Measurements from ENCODE around the gene CFL1. TPM values are rescaled to one million over a fixed set of nuclear protein-coding genes. Genes with fewer than 3 reads are reported as not detected.

CFL1 gene
- total and polyA plus RNA-seq, 9 donors = 436 to 789 (median 720) TPM

DNA sequence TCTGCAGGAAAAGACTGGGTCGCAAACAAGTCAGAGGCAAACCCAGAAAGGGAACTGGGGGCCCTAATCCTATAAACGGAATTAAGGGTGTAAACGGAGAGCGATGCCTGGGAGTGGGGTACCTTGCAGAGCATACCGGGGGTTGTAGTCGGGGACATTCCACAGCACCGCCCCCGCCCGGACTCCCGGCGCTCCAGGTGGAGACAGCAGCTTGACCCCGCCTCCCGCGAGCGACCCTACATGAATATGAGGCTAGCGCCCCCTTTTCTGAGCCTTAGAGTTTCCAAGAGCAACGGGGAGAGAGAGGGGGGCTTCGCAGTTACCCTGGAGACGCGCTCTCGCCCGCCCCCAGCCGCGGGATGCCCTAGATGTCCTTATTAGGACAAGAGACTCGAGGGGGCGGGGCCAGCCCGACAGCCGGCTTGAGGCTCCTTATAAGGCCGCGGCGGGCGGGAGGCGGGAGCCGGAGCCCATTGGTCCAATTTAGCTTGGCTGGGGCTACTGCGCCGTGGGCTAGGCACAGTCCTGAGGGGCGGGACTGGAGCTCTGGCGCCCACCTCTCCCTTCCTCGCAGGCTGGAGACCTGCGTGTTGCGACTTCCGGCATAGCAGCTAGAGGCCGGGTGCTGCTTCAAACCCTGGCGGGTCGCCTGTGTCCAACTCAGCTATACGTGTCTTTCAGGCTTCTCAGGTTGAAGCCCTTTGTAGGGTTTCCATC lies 1.3 kb upstream of the CFL1 start:
- Histone ChIP-seq H3K4me1 (ENCODE audit: control insufficient read depth, insufficient read depth, low read length) (peaks cover 48% of the 10 kb centered on the region), H3K9me3 (replicated peaks; ENCODE audit: control insufficient read depth, low read depth, low read length) (no peaks in the 10 kb centered on the region), H3K27ac (ENCODE audit: low read length) (peak overlapping the region; percentile 100), H3K27me3 (ENCODE audit: control insufficient read depth, insufficient read depth, low read length) (no peaks in the 10 kb centered on the region), H3K36me3 (ENCODE audit: control insufficient read depth, insufficient read depth, low read length) (peaks cover 54% of the 10 kb centered on the region), H3K4me3 (ENCODE audit: low read length) (peak overlapping the region; percentile 95)
- DNase-seq = peak; percentile 99
- under 1% methylated on average over 46 of the region's 46 CpGs for WGBS (ENCODE audit: insufficient coverage)

DNA sequence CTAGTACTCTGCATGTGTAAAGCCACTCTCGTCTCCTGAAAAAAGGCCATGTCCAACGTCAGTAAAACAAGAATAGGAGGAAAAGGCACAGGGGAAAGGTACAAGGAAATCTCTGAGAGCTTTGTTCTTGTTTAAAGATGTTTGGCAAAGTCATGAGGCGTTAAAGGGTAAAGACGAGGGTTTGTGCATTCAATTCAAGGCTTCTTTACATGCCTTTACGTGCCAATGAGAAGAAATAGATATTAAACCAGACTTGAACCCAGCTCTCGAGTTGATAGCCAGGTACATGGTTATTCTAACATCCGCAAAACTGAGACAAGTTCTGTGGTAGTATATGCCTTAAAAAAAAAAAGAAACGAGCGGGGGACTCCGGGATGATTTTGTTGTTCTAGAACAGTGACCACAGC lies 704 bp upstream of the CFL1 start:
- H3K27ac ChIP-seq (ENCODE audit: low read length) = peak overlapping the region; percentile 100
- WGBS (ENCODE audit: insufficient coverage) = 0% methylated on average over 6 of the region's 10 CpGs
- peak overlapping the region; percentile 95 for H3K4me3 ChIP-seq (ENCODE audit: low read length)
- DNase-seq = no peak
- H3K36me3 ChIP-seq (ENCODE audit: control insufficient read depth, insufficient read depth, low read length) = peaks cover 54% of the 10 kb centered on the region
- H3K4me1 ChIP-seq (ENCODE audit: control insufficient read depth, insufficient read depth, low read length) = peaks cover 48% of the 10 kb centered on the region
- H3K9me3 ChIP-seq (replicated peaks; ENCODE audit: control insufficient read depth, low read depth, low read length) = no peaks in the 10 kb centered on the region
- H3K27me3 ChIP-seq (ENCODE audit: control insufficient read depth, insufficient read depth, low read length) = no peaks in the 10 kb centered on the region

DNA sequence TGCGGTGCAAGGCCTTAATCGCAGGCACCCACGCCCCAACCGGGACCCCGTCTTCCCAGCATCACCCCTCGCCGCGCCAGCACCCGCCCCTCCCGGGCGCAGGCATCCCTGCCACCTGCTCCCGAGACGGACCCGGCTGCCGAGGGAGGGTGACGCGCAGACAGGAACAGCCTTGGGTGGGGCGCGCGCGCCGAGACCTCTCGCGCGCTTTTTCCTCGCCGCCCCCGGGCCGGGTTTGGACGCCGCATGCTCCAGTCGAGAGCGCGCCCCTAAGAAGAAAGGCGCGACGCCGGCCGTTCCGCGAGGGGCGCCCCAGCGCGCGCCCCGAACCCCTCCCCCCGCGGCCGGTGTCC lies 504 bp downstream of the CFL1 start:
- Histone ChIP-seq H3K9me3 (replicated peaks; ENCODE audit: control insufficient read depth, low read depth, low read length) (no peaks in the 10 kb centered on the region), H3K27me3 (ENCODE audit: control insufficient read depth, insufficient read depth, low read length) (no peaks in the 10 kb centered on the region), H3K4me1 (ENCODE audit: control insufficient read depth, insufficient read depth, low read length) (peaks cover 44% of the 10 kb centered on the region), H3K4me3 (ENCODE audit: low read length) (peak overlapping the region; percentile 98), H3K36me3 (ENCODE audit: control insufficient read depth, insufficient read depth, low read length) (peaks cover 54% of the 10 kb centered on the region), H3K27ac (ENCODE audit: low read length) (peak overlapping the region; percentile 93)
- no peak for DNase-seq
- WGBS (ENCODE audit: insufficient coverage) = 0% methylated on average over 46 of the region's 49 CpGs

DNA sequence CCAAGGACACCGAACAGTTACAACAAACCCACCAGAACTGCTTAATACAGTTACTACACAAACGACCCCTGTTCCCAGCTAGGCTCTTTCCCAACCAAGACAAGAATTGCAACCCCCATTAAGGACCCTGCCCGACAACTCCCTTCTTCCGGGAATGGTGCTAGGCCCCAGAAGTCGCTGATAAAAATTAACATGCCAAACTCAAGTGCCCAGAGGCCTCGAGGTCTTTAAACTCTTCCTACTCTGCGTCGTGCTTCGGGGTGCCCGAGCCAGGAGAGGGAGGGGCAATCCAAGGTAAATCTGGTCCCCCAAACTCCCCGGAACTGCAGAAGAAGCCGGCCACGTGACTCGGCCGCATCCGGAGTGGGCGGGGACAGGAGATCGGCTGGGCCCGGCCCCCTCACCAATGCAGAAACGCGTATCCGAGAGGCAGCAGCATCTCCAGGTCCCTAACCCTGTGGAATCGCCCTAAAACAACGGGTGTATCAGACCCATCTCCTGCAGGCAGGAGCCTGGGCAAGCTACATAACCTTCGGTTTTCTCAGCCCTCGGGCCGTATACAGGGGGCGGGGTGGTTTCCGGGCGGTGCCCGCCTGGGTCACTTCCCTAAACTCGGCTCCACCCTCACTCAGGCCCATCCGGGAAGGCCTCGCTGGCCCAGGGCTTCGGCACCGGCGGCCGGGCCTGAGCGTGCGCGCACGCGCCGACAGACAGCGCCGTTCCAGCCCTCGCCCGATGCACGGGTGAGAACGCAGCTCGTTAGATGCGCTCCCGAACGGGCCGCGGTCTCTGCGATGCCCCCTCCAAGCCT lies 1.1 kb downstream of the CFL1 start:
- 2% methylated on average over 53 of the region's 57 CpGs for WGBS (ENCODE audit: insufficient coverage)
- H3K27ac ChIP-seq (ENCODE audit: low read length) = peak overlapping the region; percentile 93
- DNase-seq = peak; percentile 88
- peaks cover 54% of the 10 kb centered on the region for H3K36me3 ChIP-seq (ENCODE audit: control insufficient read depth, insufficient read depth, low read length)
- H3K9me3 ChIP-seq (replicated peaks; ENCODE audit: control insufficient read depth, low read depth, low read length) = no peaks in the 10 kb centered on the region
- peak overlapping the region; percentile 98 for H3K4me3 ChIP-seq (ENCODE audit: low read length)
- H3K4me1 ChIP-seq (ENCODE audit: control insufficient read depth, insufficient read depth, low read length) = peaks cover 38% of the 10 kb centered on the region
- H3K27me3 ChIP-seq (ENCODE audit: control insufficient read depth, insufficient read depth, low read length) = no peaks in the 10 kb centered on the region

DNA sequence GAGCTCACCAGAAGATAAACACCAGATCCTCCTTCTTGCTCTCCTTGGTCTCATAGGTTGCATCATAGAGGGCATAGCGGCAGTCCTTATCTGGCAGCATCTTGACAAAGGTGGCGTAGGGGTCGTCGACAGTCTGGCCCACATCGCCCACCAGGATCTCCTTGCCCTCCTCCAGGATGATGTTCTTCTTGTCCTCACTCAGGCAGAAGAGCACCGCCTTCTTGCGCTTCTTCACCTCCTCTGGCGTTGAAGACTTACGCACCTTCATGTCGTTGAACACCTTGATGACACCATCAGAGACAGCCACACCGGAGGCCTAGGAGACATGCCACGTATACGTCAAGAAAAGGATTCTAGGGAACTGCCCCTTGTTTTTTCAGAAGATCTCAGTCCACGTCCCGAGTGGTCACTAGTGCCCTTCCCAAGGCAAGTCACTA lies 2.0 kb downstream of the CFL1 start:
- DNase-seq = peak; percentile 15
- Histone ChIP-seq H3K4me1 (ENCODE audit: control insufficient read depth, insufficient read depth, low read length) (peaks cover 29% of the 10 kb centered on the region), H3K27me3 (ENCODE audit: control insufficient read depth, insufficient read depth, low read length) (no peaks in the 10 kb centered on the region), H3K9me3 (replicated peaks; ENCODE audit: control insufficient read depth, low read depth, low read length) (peaks cover 4% of the 10 kb centered on the region), H3K36me3 (ENCODE audit: control insufficient read depth, insufficient read depth, low read length) (peaks cover 58% of the 10 kb centered on the region), H3K27ac (ENCODE audit: low read length) (no peak overlapping the region), H3K4me3 (ENCODE audit: low read length) (no peak overlapping the region)
- 90% methylated on average over 10 of the region's 15 CpGs for WGBS (ENCODE audit: insufficient coverage)

DNA sequence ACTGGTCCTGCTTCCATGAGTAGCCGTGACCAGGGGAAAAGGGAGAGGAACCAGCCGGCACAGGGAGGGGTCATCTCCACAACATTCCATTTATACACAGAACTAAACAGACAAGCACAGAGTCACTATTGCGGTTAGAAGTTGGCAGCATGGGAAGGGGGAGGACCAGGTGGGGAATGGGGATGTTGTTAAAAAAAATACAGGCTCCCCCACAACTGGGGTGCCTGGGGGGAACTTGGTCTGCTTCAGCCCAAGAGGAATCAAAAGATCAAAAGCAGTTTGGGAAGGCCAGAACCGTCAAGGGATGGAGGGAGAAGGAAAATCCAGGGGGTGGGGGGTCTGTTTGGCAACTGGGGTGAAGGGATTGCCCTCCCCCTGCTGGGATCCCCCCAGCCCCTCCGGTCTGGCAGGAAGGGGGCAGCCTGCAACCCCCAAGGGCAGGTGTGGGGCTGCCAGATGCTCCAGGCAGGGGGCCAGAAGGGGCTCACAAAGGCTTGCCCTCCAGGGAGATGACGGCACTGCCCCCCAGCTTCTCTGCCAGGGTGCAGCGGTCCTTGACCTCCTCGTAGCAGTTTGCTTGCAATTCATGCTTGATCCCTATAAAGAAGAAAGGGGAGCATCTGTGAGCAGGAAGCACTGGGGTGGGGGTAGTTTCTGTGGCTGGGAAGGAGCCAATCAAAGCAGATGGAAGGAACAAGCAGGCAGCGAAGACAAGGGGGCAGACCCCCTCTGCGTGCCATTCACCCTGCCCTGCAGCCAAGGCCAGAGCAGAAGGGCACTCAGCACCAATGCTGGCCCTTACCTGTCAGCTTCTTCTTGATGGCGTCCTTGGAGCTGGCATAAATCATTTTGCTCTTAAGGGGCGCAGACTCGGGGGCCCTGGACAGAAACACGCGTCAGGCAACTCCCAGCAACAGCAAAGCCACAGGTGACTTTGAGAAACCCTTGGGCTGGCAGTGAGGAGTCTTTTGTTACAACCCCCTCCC lies 2.8 kb downstream of the CFL1 start:
- Histone ChIP-seq H3K9me3 (replicated peaks; ENCODE audit: control insufficient read depth, low read depth, low read length) (peaks cover 4% of the 10 kb centered on the region), H3K27me3 (ENCODE audit: control insufficient read depth, insufficient read depth, low read length) (no peaks in the 10 kb centered on the region), H3K4me3 (ENCODE audit: low read length) (no peak overlapping the region), H3K4me1 (ENCODE audit: control insufficient read depth, insufficient read depth, low read length) (peaks cover 27% of the 10 kb centered on the region), H3K27ac (ENCODE audit: low read length) (no peak overlapping the region), H3K36me3 (ENCODE audit: control insufficient read depth, insufficient read depth, low read length) (peaks cover 58% of the 10 kb centered on the region)
- 77% methylated on average over 12 of the region's 15 CpGs for WGBS (ENCODE audit: insufficient coverage)
- peak; percentile 8 for DNase-seq

DNA sequence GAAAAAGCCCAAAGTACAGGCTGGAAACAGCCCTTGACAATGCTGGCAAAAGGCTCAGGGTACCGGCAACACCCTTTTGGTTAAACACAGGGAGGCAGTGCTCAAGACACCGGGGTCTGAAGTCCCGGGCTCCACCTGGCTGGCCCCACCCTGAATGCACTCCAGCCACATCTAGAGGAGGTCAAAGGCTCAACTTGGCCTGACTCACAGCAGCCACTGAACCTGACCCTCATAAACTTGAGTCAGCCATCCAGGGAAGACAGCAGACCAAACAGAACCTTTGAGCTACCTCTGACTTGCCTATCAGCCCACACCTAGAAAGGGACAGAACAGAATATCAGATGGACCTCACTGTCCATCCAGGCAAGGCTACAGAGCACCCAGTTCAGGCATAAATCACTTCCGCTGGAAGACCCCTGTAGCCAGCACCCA lies 3.8 kb downstream of the CFL1 start:
- Histone ChIP-seq H3K4me3 (ENCODE audit: low read length) (no peak overlapping the region), H3K27me3 (ENCODE audit: control insufficient read depth, insufficient read depth, low read length) (no peaks in the 10 kb centered on the region), H3K36me3 (ENCODE audit: control insufficient read depth, insufficient read depth, low read length) (peaks cover 58% of the 10 kb centered on the region), H3K27ac (ENCODE audit: low read length) (no peak overlapping the region), H3K4me1 (ENCODE audit: control insufficient read depth, insufficient read depth, low read length) (peaks cover 18% of the 10 kb centered on the region), H3K9me3 (replicated peaks; ENCODE audit: control insufficient read depth, low read depth, low read length) (peaks cover 4% of the 10 kb centered on the region)
- peak; percentile 2 for DNase-seq
- 93% methylated on average over 4 of the region's 4 CpGs for WGBS (ENCODE audit: insufficient coverage)

DNA sequence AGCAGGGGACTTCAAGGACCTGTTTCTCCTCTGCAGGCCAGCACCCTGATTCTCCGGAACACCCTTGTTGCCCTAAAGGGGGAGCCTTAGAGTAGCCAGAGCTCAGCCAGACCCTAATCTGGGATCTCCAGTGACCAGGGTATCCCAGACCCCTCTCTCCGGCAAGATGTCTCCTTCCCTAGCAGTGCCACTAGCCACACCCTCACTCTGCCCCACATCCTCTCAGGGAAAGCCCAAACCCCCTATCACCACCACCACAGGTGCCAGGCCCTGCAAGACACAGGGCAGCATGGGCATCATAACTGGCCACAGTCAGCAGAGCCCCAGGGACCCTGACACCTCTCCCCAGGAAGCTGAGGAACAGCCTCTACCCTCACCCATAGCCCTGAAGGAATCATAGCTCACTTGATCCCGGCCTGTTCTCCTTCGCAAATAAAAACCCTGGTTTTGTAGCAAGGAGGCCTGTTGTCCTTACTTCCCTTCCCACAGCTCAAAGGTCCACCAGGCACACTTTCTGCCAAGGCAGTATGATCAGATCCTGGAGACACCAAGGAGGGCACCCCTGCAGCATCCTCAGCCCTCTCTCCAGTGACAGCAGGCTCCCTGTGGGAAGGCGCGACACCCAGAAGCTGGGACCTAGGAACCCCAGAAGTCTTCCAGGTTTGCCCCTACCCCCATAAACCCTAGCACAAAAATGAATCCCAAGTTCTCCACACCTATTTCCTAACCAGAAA lies 4.6 kb downstream of the CFL1 start:
- Histone ChIP-seq H3K27me3 (ENCODE audit: control insufficient read depth, insufficient read depth, low read length) (no peaks in the 10 kb centered on the region), H3K4me1 (ENCODE audit: control insufficient read depth, insufficient read depth, low read length) (peaks cover 10% of the 10 kb centered on the region), H3K27ac (ENCODE audit: low read length) (no peak overlapping the region), H3K4me3 (ENCODE audit: low read length) (no peak overlapping the region), H3K9me3 (replicated peaks; ENCODE audit: control insufficient read depth, low read depth, low read length) (peaks cover 4% of the 10 kb centered on the region), H3K36me3 (ENCODE audit: control insufficient read depth, insufficient read depth, low read length) (peaks cover 58% of the 10 kb centered on the region)
- DNase-seq = no peak
- 90% methylated on average over 5 of the region's 6 CpGs for WGBS (ENCODE audit: insufficient coverage)

DNA sequence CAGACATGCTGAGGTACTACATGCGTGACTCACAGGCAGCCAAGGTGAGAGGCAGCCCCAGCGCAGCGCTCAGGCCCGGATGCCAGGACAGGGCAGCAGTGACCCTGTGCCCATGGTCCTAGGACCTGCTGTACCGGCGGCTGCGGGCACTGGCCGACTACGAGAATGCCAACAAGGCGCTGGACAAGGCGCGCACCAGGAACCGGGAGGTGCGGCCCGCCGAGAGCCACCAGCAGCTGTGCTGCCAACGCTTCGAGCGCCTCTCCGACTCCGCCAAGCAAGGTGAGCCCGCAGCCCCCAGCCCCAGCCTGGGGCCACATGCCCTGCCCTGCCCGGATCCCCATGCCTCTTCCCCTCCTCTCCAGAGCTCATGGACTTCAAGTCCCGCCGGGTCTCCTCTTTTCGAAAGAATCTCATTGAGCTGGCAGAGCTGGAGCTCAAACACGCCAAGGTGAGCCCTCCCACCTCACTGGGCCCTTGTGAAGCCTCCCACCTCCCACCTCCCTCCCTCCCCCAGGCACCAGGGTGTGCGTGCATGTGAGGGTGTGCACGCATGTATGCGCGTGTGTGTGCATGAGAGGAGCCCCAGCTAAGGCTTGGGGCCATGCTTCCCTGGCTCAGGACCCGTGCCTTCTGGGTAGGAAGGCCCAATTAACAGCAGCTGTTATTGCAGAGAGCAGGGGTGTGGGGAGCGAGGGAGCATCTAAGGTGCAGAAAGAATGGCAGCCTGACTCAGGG lies 5.3 kb downstream of the CFL1 start:
- 92% methylated on average over 29 of the region's 33 CpGs for WGBS (ENCODE audit: insufficient coverage)
- Histone ChIP-seq H3K27me3 (ENCODE audit: control insufficient read depth, insufficient read depth, low read length) (no peaks in the 10 kb centered on the region), H3K9me3 (replicated peaks; ENCODE audit: control insufficient read depth, low read depth, low read length) (peaks cover 4% of the 10 kb centered on the region), H3K4me1 (ENCODE audit: control insufficient read depth, insufficient read depth, low read length) (peaks cover 10% of the 10 kb centered on the region), H3K4me3 (ENCODE audit: low read length) (no peak overlapping the region), H3K36me3 (ENCODE audit: control insufficient read depth, insufficient read depth, low read length) (peaks cover 58% of the 10 kb centered on the region), H3K27ac (ENCODE audit: low read length) (no peak overlapping the region)
- DNase-seq = peak; percentile 11
